Transverse colon (tissue), 4 donors: ENCODE results near the gene ZNF652.

Source experiments
- CTCF ChIP-seq, 5 experiments: fragments of 200-600 bp in 3 of 5; fragments of 450-650 bp in 2 of 5; sonication (generic) in 3 of 5; IDR thresholded peaks; 1 replicate in 2 of 5; 2 replicates in 3 of 5; pipeline ENCODE4 v1.5.1; 2016 to 2017; ENCODE audit warnings: antibody characterized with exemption in 5 of 5, inconsistent platforms in 3 of 5, mild to moderate bottlenecking in 2 of 5, moderate library complexity in 1 of 5
- EP300 ChIP-seq: sonication (generic); formaldehyde crosslinking; IDR thresholded peaks from one replicate; pipeline ENCODE4 v1.6.1; 2017; ENCODE audit warnings: antibody characterized with exemption, low read depth
- POLR2A ChIP-seq: fragments of 450-650 bp; IDR thresholded peaks from one replicate; pipeline ENCODE4 v1.6.1; 2016; ENCODE audit warnings: antibody characterized with exemption, mild to moderate bottlenecking, moderate library complexity
- POLR2AphosphoS5 ChIP-seq, 3 donors: sonication (generic); formaldehyde crosslinking; IDR thresholded peaks; one replicate each; pipeline ENCODE4 v1.6.1; 2016; ENCODE audit warnings: antibody characterized with exemption in 3 of 3

- TF ChIP-seq CTCF (IDR thresholded peaks at IDR 0.05) (no peak), POLR2AphosphoS5 (IDR thresholded peaks at IDR 0.05) (no peak), POLR2A (no peak), EP300 (no peak)
Measured at GRCh38 chr17:49404906-49405305, 42.9 kb upstream of the ZNF652 start.
